Activated B cell treated with CpG ODN at 0.5 μM for 24 hours (primary cell): Measurements from ENCODE around the gene ALDH7A1. TPM values are rescaled to one million over a fixed set of nuclear protein-coding genes. Genes with fewer than 3 reads are reported as not detected.

Experiments used
- ATAC-seq: fragments of 200-7000 bp; cut with Tn5 transposase; one replicate; pipeline ENCODE4 v1.10.0; 2021; ENCODE audit warnings: low read depth, mild to moderate bottlenecking, moderate library complexity
- CTCF ChIA-PET: fragments of 350-600 bp; sonication (Branson Sonifier 250); formaldehyde crosslinking; loops from one replicate; lab custom pipeline; 2021; ENCODE audit warnings: antibody characterized with exemption; lab: Charles Lee
- POLR2A ChIA-PET: fragments of 350-600 bp; sonication (Branson Sonifier 250); formaldehyde crosslinking; loops from one replicate; lab custom pipeline; 2021; ENCODE audit warnings: antibody characterized with exemption; lab: Charles Lee
- DNase-seq: peaks from one replicate; pipeline ENCODE4 v3.0.0; 2022
- H3K27ac Mint-ChIP-seq: one replicate; pipeline ENCODE4 v1.8.0; 2020; ENCODE audit warnings: mixed read lengths
- H3K27me3 Mint-ChIP-seq: one replicate; pipeline ENCODE4 v1.8.0; 2021; ENCODE audit warnings: mixed read lengths
- H3K36me3 Mint-ChIP-seq: one replicate; pipeline ENCODE4 v1.8.0; 2021; ENCODE audit warnings: low read depth, mixed read lengths
- H3K4me1 Mint-ChIP-seq: one replicate; pipeline ENCODE4 v1.8.0; 2021; ENCODE audit warnings: mixed read lengths
- H3K4me3 Mint-ChIP-seq: one replicate; pipeline ENCODE4 v1.8.0; 2020; ENCODE audit warnings: mild to moderate bottlenecking, mixed read lengths
- H3K9me3 Mint-ChIP-seq: one replicate; pipeline ENCODE4 v1.8.0; 2020; ENCODE audit warnings: mixed read lengths
- intact Hi-C: fragments of 100-400 bp; cut with micrococcal nuclease; formaldehyde crosslinking; loops from one replicate; pipeline ENCODE4 v1.15.1; 2024
- total RNA-seq: library from RNA; stranded (reverse); gene quantifications from 2 replicates; pipeline ENCODE4 v1.2.3, GENCODE V29; 2022
- TF ChIP-seq, protein P1 (sequence below): fragments of 200-600 bp; IDR thresholded peaks from one replicate; pipeline ENCODE4 v1.8.0; 2022; ENCODE audit warnings: antibody characterized with exemption, mild to moderate bottlenecking

ALDH7A1 gene
- total RNA-seq, 1 donor from 2014 or later: 0.95 TPM

DNA sequence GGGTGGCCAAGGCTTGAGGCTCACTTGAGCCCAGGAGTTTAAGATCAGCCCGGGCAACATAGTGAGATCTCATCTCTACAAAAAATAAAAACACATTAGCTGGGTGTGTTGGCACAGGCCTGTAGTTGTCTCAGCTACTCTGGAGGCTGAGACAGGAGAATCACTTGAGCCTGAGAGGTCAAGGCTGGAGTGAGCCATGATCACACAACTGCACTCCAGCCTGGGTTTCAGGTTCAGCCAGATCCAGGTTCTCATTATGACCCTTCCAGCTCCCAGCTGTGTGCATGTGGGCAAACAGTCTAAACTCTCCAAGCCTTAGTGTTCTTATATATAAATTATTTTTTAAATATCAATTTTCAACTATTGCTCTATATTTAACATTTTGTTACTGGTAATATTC lies 67.9 kb downstream of the ALDH7A1 start:
- no peak for ATAC-seq
- Mint-ChIP-seq H3K4me1 (no peaks in the 10 kb centered on the region), H3K27me3 (peaks cover 10% of the 10 kb centered on the region), H3K4me3 (no peak overlapping the region), H3K36me3 (no peaks in the 10 kb centered on the region), H3K27ac (no peak overlapping the region), H3K9me3 (no peaks in the 10 kb centered on the region)
- ChIA-PET POLR2A (no interaction called here), CTCF (no interaction called here)
- TF ChIP-seq, protein P1, sequence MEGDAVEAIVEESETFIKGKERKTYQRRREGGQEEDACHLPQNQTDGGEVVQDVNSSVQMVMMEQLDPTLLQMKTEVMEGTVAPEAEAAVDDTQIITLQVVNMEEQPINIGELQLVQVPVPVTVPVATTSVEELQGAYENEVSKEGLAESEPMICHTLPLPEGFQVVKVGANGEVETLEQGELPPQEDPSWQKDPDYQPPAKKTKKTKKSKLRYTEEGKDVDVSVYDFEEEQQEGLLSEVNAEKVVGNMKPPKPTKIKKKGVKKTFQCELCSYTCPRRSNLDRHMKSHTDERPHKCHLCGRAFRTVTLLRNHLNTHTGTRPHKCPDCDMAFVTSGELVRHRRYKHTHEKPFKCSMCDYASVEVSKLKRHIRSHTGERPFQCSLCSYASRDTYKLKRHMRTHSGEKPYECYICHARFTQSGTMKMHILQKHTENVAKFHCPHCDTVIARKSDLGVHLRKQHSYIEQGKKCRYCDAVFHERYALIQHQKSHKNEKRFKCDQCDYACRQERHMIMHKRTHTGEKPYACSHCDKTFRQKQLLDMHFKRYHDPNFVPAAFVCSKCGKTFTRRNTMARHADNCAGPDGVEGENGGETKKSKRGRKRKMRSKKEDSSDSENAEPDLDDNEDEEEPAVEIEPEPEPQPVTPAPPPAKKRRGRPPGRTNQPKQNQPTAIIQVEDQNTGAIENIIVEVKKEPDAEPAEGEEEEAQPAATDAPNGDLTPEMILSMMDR: no peak
- intact Hi-C loops: no loop called here
- no peak for DNase-seq

- H3K27ac Mint-ChIP-seq: no peak overlapping the region
- H3K4me1 Mint-ChIP-seq: no peaks in the 10 kb centered on the region
- CTCF ChIA-PET: no interaction called here
Measured at GRCh38 chr5:126526493-126526892, 68.5 kb downstream of the ALDH7A1 start.

DNA sequence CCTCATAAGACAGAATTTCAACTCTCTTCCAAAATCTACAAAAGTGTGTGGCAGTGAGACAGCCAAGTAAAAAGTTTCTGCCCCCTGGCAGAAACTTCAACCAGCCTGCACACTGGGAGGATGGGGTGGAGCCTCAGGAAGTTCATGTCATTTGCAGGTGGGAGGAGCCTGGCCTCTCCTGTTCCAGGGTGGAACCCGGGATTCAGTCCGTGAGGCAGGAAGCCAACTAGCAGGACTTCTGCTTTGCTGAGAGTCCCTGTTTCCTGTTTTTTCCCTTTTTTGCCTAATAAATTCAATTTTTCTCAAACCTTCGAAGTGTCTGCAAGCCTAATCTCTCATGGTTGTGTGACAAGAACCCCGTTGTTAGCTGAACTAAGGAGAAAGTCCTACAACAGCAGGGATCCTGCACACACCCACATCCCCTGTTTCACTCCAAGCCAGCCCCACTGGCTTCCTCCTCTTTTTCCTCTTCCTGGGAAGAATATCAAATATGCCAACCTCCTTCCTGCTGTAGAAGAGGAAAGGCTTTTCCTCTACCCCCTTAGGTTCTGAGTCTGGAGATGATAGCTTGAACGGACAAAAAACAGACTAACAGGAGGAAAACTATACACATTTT lies 69.3 kb downstream of the ALDH7A1 start:
- H3K9me3 Mint-ChIP-seq: no peaks in the 10 kb centered on the region
- TF ChIP-seq, protein P1: no peak
- no peak overlapping the region for H3K27ac Mint-ChIP-seq
- H3K4me3 Mint-ChIP-seq: no peak overlapping the region
- H3K27me3 Mint-ChIP-seq: peaks cover 10% of the 10 kb centered on the region
- ChIA-PET POLR2A (no interaction called here), CTCF (no interaction called here)
- intact Hi-C loops: no loop called here
- no peak for DNase-seq
- H3K36me3 Mint-ChIP-seq: no peaks in the 10 kb centered on the region
- H3K4me1 Mint-ChIP-seq: no peaks in the 10 kb centered on the region
- no peak for ATAC-seq

More at GRCh38 chr5:126526493-126526892, 68.5 kb downstream of the ALDH7A1 start:
- Mint-ChIP-seq H3K9me3 (no peaks in the 10 kb centered on the region), H3K27me3 (peaks cover 10% of the 10 kb centered on the region), H3K36me3 (no peaks in the 10 kb centered on the region), H3K4me3 (no peak overlapping the region)
- TF ChIP-seq, protein P1: no peak
- DNase-seq (no peak), ATAC-seq (no peak)
- intact Hi-C loops: no loop called here
- POLR2A ChIA-PET: no interaction called here

DNA sequence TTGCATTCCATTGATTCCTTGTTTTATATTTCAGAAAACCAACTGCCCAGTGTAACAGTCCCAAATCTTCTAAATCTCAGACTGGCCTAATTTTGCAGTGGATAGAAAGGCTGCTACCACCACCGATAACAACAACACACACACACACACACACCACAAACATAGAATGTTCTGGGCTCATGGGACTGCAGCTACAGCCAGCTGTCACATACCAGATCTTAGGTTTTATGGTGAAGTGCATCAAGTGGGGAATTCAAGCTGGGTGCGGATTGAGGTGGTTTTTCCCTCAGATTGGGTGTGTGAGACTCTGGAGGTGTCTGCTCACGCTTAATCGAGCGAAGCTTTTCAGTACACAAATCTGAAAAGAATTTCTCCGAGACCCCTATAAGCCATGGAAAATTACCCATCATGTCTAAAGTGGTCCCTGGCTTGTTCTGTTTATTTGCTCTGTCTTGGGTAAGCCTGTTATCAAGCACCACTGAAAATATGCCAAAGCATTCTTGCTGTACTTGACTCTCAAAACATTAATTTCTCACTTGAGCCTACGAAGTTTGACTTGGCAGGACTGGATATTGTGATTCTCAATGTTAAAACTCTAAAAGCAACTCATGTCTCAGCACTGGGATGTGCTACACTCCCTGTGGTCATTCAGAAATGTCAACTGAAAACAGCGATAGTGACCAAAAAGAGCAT lies 71.1 kb downstream of the ALDH7A1 start:
- DNase-seq (no peak), ATAC-seq (no peak)
- POLR2A ChIA-PET: no interaction called here
- intact Hi-C loops: no loop called here
- Mint-ChIP-seq H3K36me3 (no peaks in the 10 kb centered on the region), H3K4me3 (no peak overlapping the region), H3K9me3 (no peaks in the 10 kb centered on the region), H3K4me1 (no peaks in the 10 kb centered on the region), H3K27me3 (peaks cover 12% of the 10 kb centered on the region), H3K27ac (no peak overlapping the region)
- TF ChIP-seq, protein P1: no peak
- CTCF ChIA-PET: no interaction called here

DNA sequence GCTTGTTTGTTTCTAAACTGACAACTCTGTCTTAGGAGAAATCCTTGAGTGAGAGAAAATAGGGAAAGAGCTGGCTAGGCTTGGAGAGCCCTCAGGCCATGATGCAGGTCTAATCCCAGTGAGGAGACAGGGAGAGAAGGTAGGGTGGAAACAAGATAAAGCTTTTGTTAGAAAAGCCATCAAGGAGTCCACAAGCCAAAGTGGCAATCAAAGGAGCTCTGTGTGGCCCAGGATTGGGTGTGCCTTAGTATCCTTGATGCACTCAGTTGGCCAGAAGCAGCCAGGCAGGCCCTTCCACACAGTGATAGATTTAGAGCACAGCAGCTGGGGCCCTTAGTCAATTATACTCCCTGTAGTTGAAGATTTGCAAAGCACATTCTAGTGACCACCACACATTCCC lies 73.9 kb downstream of the ALDH7A1 start:
- intact Hi-C loops: no loop called here
- no peaks in the 10 kb centered on the region for H3K36me3 Mint-ChIP-seq

More for the DNA sequence above, 73.9 kb downstream of the ALDH7A1 start:
- TF ChIP-seq, protein P1: no peak
- ATAC-seq (no peak), DNase-seq (no peak)
- H3K4me3 Mint-ChIP-seq: no peak overlapping the region
- no peaks in the 10 kb centered on the region for H3K9me3 Mint-ChIP-seq
- POLR2A ChIA-PET: interaction anchor here (0.5 kb wide), 1 partner anchor 17 kb away, joined by 8 read pairs; no protein-coding TSS in a partner anchor
- CTCF ChIA-PET: no interaction called here
- no peaks in the 10 kb centered on the region for H3K4me1 Mint-ChIP-seq
- no peak overlapping the region for H3K27ac Mint-ChIP-seq
- H3K27me3 Mint-ChIP-seq: peaks cover 6% of the 10 kb centered on the region
